Gastroesophageal sphincter (tissue), 3 donors: ENCODE data around the gene MMP7.

Experiments
- EP300 ChIP-seq: sonication (generic); formaldehyde crosslinking; IDR thresholded peaks from one replicate; pipeline ENCODE4 v1.6.1; 2017; ENCODE audit warnings: antibody characterized with exemption, mild to moderate bottlenecking
- POLR2A ChIP-seq, 2 donors: fragments of 450-650 bp; IDR thresholded peaks; one replicate each; pipeline ENCODE4 v1.6.1; 2017; ENCODE audit warnings: antibody characterized with exemption in 2 of 2, mild to moderate bottlenecking in 2 of 2, moderate library complexity in 1 of 2
- TF ChIP-seq, protein P1 (sequence below), 4 experiments: fragments of 200-600 bp in 2 of 4; fragments of 450-650 bp in 2 of 4; sonication (generic) in 1 of 4; IDR thresholded peaks; one replicate each; pipeline ENCODE4 v1.5.1; 2017 to 2019; ENCODE audit warnings: antibody characterized with exemption in 4 of 4, mild to moderate bottlenecking in 2 of 4, moderate library complexity in 2 of 4

DNA sequence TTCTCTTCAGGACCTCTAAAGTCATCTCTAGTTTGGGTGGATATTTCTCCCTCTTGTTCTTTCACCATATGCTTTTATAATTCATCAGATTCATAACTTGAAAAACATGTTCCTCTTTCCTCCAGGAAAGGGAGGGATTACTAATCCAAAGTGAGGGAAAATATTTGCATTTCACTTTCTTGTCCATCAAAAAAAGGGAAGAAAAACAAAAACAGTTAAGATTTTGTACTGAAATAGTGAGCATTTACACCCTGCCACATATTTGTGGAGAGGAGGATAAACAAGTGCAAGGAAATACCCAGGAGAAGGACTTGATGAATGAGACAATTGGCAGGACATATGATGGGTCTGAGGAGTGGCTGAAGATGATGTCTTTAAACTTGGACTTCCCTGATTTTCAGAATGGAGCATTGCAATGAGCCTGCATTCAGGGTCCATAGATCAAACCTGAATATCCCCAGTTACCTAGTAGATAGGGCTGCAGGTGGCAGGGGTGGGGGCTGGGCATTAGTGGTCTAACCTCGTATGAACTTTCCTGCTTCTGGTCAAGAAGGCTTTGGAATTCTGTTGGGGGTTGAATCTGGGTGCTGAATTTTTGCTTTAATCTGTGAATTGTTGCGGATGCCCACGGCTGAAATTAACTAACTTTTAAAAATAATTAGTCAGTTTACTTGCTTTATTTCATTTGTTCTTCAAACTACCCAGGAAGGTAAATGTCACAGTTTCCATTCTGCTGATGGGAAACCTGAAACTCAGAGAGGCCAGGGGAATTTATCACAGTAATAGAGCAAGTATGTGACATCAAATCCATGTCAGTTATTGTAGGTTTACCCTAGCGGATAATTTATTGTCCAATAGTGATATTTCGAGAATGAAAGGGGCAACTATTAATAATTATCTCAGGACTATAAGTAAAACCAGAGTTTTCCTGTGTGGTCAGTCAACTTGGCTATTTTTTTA lies 41.1 kb downstream of the MMP7 start:
- TF ChIP-seq POLR2A (IDR thresholded peaks at IDR 0.05) (no peak), EP300 (no peak)
- TF ChIP-seq, protein P1, sequence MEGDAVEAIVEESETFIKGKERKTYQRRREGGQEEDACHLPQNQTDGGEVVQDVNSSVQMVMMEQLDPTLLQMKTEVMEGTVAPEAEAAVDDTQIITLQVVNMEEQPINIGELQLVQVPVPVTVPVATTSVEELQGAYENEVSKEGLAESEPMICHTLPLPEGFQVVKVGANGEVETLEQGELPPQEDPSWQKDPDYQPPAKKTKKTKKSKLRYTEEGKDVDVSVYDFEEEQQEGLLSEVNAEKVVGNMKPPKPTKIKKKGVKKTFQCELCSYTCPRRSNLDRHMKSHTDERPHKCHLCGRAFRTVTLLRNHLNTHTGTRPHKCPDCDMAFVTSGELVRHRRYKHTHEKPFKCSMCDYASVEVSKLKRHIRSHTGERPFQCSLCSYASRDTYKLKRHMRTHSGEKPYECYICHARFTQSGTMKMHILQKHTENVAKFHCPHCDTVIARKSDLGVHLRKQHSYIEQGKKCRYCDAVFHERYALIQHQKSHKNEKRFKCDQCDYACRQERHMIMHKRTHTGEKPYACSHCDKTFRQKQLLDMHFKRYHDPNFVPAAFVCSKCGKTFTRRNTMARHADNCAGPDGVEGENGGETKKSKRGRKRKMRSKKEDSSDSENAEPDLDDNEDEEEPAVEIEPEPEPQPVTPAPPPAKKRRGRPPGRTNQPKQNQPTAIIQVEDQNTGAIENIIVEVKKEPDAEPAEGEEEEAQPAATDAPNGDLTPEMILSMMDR (IDR thresholded peaks at IDR 0.05): no peak
